K562 (cell line): ENCODE measurements around the gene TPMT. TPM values are rescaled to one million over a fixed set of nuclear protein-coding genes. Genes with fewer than 3 reads are reported as not detected.

Source experiments
- C11orf30 ChIP-seq: fragments of 450-650 bp; IDR thresholded peaks from 2 replicates; pipeline ENCODE4 v1.6.1; 2016; ENCODE audit warnings: low read depth, mild to moderate bottlenecking
- CBFB ChIP-seq: sonication (generic); formaldehyde crosslinking; IDR thresholded peaks from 2 replicates; pipeline ENCODE4 v1.4.0; 2020; ENCODE audit warnings: mild to moderate bottlenecking, missing genetic modification reagents
- CCAR2 ChIP-seq: fragments of 200-400 bp; formaldehyde crosslinking; IDR thresholded peaks from 2 replicates; pipeline ENCODE4 v1.6.1; 2017; ENCODE audit warnings: mild to moderate bottlenecking, low read depth, low read length
- ELF1 ChIP-seq: fragments of 200-800 bp; sonication (Bioruptor generic); IDR thresholded peaks from 2 replicates; pipeline ENCODE4 v1.6.1; 2016; ENCODE audit warnings: missing genetic modification characterization, missing compliant biosample characterization
- HLTF ChIP-seq: fragments of 450-650 bp; IDR thresholded peaks from 2 replicates; pipeline ENCODE4 v1.6.1; 2016
- KHSRP ChIP-seq: fragments of 450-650 bp; IDR thresholded peaks from 2 replicates; pipeline ENCODE4 v1.6.1; 2017
- NR1H2 ChIP-seq: sonication (generic); formaldehyde crosslinking; IDR thresholded peaks from 2 replicates; pipeline ENCODE4 v1.4.0; 2020; ENCODE audit warnings: mild to moderate bottlenecking, missing genetic modification reagents
- POLR2G ChIP-seq: fragments of 200-400 bp; formaldehyde crosslinking; IDR thresholded peaks from 2 replicates; pipeline ENCODE4 v1.6.1; 2017; ENCODE audit warnings: low read depth, mild to moderate bottlenecking, antibody characterized with exemption, low read length, moderate library complexity
- STAT5B ChIP-seq: fragments of 250-450 bp; sonication (Bioruptor Pico); IDR thresholded peaks from 2 replicates; pipeline ENCODE4 v1.8.0; 2021; ENCODE audit warnings: mild to moderate bottlenecking, inconsistent platforms
- TEAD1 ChIP-seq, 2 experiments: fragments of 450-650 bp in 1 of 2; sonication (generic) in 1 of 2; formaldehyde crosslinking; IDR thresholded peaks; 2 replicates each; pipeline versions ENCODE4 v1.4.0 to v1.8.0; 2020 to 2022; ENCODE audit warnings: mild to moderate bottlenecking in 2 of 2, missing genetic modification reagents in 1 of 2
- polyA plus RNA-seq, 8 experiments: library from polyadenylated mRNA; depleted of rRNA in 4 of 8; stranded (reverse) in 5 of 8; unstranded in 3 of 8; fragments of >200 nt; fragmentation: Nextera tagmentation in 2 of 8; fragmentation: Illumina TruSeq in 1 of 8; extraction: Ambion mirVana in 2 of 8; extraction: Trizol in 1 of 8; gene quantifications; 2 replicates each; pipeline versions ENCODE4 v1.2.1 to v1.2.3, GENCODE V29; 2011 to 2014; ENCODE audit warnings: inconsistent platforms in 1 of 8, missing spikeins in 1 of 8
- total RNA-seq, 7 experiments: library from RNA; depleted of rRNA in 6 of 7; stranded (reverse); fragments of >200 nt in 6 of 7; fragmentation: Illumina TruSeq in 2 of 7; extraction: Trizol in 2 of 7; gene quantifications; 2 replicates each; pipeline versions ENCODE4 v1.2.1 to v1.2.3, GENCODE V29; 2011 to 2021; ENCODE audit warnings: low replicate concordance in 1 of 7
- TF ChIP-seq, protein P1 (sequence below): sonication (generic); formaldehyde crosslinking; IDR thresholded peaks from 2 replicates; pipeline ENCODE4 v1.8.0; 2022; ENCODE audit warnings: mild to moderate bottlenecking, missing genetic modification reagents
- TF ChIP-seq, protein P2 (sequence below), 2 experiments: fragments of 250-450 bp in 1 of 2; fragments of 450-650 bp in 1 of 2; sonication (Bioruptor Pico) in 1 of 2; IDR thresholded peaks; 2 replicates each; pipeline versions ENCODE4 v1.6.1 to v1.8.0; 2016 to 2021; ENCODE audit warnings: mild to moderate bottlenecking in 2 of 2, moderate library complexity in 2 of 2, missing compliant biosample characterization in 1 of 2, missing genetic modification characterization in 1 of 2
- TF ChIP-seq, protein P3 (sequence below): fragments of 250-450 bp; sonication (Bioruptor Pico); IDR thresholded peaks from 2 replicates; pipeline ENCODE4 v1.5.0; 2021
- TF ChIP-seq, protein P4 (sequence below): fragments of 250-450 bp; sonication (Bioruptor Pico); IDR thresholded peaks from 2 replicates; pipeline ENCODE4 v1.9.0; 2021; ENCODE audit warnings: mild to moderate bottlenecking, inconsistent platforms
- TF ChIP-seq, protein P5 (sequence below): sonication (generic); formaldehyde crosslinking; IDR thresholded peaks from 2 replicates; pipeline ENCODE4 v1.5.0; 2020; ENCODE audit warnings: missing genetic modification reagents

The TPMT gene
- total and polyA plus RNA-seq, 9 of the 15 experiments (the other 6 are each of a cell fraction or from before 2014, with no cell fraction given): 24.2 to 67.4 (median 46.5) TPM

DNA sequence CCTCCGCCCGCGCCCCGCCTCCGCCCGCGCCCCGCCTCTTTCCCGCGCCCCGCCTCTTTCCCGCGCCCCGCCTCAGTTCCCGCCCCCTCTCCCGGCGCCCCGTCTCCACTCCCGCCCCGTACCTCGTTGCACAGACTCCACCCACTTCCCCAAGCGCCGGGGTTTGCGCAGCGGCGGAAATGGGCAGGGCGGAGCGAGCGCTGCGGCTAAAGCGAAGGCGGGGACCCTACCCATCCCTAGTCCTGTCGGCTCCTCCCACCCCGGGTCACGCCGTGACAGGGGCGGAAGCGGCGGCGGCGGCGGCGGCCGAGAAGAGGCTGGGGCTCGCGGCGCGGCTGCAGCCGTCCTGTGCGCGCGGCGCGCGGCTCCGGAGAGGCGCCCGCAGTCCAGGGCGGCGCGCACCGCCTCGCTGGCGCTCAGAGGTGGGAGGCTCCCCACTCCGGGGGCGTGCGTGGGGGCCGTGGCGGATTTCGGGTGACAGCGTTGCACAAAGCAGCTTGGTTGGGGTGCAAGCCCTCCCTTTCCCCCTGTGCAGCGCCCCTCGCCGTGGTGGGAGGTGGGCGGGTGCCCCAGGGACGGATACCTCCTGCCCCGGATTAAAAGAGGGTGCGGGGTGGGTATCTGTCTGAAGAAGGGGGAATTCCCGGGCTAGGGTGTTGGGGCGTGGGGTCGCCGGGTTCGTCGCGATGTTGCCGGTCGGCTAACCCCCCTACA lies 430 bp upstream of the TPMT start, which contains the start of gene KDM1B (continued):
- TF ChIP-seq, protein P1, sequence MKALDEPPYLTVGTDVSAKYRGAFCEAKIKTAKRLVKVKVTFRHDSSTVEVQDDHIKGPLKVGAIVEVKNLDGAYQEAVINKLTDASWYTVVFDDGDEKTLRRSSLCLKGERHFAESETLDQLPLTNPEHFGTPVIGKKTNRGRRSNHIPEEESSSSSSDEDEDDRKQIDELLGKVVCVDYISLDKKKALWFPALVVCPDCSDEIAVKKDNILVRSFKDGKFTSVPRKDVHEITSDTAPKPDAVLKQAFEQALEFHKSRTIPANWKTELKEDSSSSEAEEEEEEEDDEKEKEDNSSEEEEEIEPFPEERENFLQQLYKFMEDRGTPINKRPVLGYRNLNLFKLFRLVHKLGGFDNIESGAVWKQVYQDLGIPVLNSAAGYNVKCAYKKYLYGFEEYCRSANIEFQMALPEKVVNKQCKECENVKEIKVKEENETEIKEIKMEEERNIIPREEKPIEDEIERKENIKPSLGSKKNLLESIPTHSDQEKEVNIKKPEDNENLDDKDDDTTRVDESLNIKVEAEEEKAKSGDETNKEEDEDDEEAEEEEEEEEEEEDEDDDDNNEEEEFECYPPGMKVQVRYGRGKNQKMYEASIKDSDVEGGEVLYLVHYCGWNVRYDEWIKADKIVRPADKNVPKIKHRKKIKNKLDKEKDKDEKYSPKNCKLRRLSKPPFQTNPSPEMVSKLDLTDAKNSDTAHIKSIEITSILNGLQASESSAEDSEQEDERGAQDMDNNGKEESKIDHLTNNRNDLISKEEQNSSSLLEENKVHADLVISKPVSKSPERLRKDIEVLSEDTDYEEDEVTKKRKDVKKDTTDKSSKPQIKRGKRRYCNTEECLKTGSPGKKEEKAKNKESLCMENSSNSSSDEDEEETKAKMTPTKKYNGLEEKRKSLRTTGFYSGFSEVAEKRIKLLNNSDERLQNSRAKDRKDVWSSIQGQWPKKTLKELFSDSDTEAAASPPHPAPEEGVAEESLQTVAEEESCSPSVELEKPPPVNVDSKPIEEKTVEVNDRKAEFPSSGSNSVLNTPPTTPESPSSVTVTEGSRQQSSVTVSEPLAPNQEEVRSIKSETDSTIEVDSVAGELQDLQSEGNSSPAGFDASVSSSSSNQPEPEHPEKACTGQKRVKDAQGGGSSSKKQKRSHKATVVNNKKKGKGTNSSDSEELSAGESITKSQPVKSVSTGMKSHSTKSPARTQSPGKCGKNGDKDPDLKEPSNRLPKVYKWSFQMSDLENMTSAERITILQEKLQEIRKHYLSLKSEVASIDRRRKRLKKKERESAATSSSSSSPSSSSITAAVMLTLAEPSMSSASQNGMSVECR (CRISPR knock-in tag): peak; percentile 70
- TF ChIP-seq C11orf30 (no peak), TEAD1 (CRISPR knock-in tag; IDR thresholded peaks at IDR 0.05) (peak in 1 of 2 experiments; percentile 67; a peak in 1 of 4 replicates), STAT5B (CRISPR knock-in tag) (no peak), NR1H2 (0 out of 2 replicates have a peak, but pooled peaks have one; percentile 49), POLR2G (peak; percentile 95), CCAR2 (no peak), CBFB (CRISPR knock-in tag) (no peak), HLTF (no peak), KHSRP (no peak), ELF1 (tag) (peak; percentile 70)
- TF ChIP-seq, protein P2, sequence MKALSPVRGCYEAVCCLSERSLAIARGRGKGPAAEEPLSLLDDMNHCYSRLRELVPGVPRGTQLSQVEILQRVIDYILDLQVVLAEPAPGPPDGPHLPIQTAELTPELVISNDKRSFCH (CRISPR knock-in tag; IDR thresholded peaks at IDR 0.05): no peak
- TF ChIP-seq, protein P2 (tag; IDR thresholded peaks at IDR 0.05): peak; percentile 38; the same call in 1 of the 2 replicates
- TF ChIP-seq, protein P3, sequence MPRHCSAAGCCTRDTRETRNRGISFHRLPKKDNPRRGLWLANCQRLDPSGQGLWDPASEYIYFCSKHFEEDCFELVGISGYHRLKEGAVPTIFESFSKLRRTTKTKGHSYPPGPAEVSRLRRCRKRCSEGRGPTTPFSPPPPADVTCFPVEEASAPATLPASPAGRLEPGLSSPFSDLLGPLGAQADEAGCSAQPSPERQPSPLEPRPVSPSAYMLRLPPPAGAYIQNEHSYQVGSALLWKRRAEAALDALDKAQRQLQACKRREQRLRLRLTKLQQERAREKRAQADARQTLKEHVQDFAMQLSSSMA (CRISPR knock-in tag): 0 out of 2 replicates have a peak, but pooled peaks have one; percentile 57
- TF ChIP-seq, protein P4, sequence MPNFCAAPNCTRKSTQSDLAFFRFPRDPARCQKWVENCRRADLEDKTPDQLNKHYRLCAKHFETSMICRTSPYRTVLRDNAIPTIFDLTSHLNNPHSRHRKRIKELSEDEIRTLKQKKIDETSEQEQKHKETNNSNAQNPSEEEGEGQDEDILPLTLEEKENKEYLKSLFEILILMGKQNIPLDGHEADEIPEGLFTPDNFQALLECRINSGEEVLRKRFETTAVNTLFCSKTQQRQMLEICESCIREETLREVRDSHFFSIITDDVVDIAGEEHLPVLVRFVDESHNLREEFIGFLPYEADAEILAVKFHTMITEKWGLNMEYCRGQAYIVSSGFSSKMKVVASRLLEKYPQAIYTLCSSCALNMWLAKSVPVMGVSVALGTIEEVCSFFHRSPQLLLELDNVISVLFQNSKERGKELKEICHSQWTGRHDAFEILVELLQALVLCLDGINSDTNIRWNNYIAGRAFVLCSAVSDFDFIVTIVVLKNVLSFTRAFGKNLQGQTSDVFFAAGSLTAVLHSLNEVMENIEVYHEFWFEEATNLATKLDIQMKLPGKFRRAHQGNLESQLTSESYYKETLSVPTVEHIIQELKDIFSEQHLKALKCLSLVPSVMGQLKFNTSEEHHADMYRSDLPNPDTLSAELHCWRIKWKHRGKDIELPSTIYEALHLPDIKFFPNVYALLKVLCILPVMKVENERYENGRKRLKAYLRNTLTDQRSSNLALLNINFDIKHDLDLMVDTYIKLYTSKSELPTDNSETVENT: peak; percentile 95
- TF ChIP-seq, protein P5, sequence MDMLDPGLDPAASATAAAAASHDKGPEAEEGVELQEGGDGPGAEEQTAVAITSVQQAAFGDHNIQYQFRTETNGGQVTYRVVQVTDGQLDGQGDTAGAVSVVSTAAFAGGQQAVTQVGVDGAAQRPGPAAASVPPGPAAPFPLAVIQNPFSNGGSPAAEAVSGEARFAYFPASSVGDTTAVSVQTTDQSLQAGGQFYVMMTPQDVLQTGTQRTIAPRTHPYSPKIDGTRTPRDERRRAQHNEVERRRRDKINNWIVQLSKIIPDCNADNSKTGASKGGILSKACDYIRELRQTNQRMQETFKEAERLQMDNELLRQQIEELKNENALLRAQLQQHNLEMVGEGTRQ (CRISPR knock-in tag): no peak
